Measurements from ENCODE around the gene EFCAB11.

Gene EFCAB11

DNA sequence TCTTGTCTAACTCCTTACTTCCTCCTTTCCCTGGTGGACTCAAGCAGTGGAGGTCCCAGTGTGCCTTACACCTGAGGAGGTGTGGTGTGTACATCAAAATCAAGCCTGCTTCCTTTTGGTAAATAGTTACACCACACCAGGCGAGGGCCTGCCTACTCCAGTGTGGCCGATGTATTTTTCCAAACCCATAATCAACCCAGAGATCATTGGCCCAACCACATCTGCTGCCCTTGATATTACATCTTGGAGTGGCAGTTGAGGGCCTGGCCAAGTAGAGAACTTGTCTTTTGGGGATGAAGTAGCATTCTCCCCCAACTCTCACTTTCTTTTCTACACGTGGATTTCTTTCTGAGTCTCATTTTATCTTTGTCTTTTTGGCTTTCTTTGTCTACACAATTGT is 187.4 kb downstream of the EFCAB11 start:
- DNase-seq: no peak
- no peak overlapping the region for H3K4me3 Mint-ChIP-seq
- H3K27ac Mint-ChIP-seq: peak overlapping the region; percentile 68
- no peaks in the 10 kb centered on the region for H3K36me3 Mint-ChIP-seq (ENCODE audit: low read depth)
- peaks cover 5% of the 10 kb centered on the region for H3K9me3 Mint-ChIP-seq
- TF ChIP-seq CTCF (IDR thresholded peaks at IDR 0.05): no peak
- H3K27me3 Mint-ChIP-seq (ENCODE audit: low read depth, poor library complexity): peaks cover 11% of the 10 kb centered on the region
- H3K4me1 Mint-ChIP-seq: peaks cover 27% of the 10 kb centered on the region

GRCh38 chr14:89765346-89765745 is 189.2 kb downstream of the EFCAB11 start:
- Mint-ChIP-seq H3K4me3 (no peak overlapping the region), H3K27me3 (ENCODE audit: low read depth, poor library complexity) (peaks cover 5% of the 10 kb centered on the region), H3K9me3 (peaks cover 5% of the 10 kb centered on the region), H3K36me3 (ENCODE audit: low read depth) (no peaks in the 10 kb centered on the region), H3K27ac (no peak overlapping the region), H3K4me1 (peaks cover 36% of the 10 kb centered on the region)
- no peak for TF ChIP-seq CTCF (IDR thresholded peaks at IDR 0.05)
- DNase-seq: no peak

DNA sequence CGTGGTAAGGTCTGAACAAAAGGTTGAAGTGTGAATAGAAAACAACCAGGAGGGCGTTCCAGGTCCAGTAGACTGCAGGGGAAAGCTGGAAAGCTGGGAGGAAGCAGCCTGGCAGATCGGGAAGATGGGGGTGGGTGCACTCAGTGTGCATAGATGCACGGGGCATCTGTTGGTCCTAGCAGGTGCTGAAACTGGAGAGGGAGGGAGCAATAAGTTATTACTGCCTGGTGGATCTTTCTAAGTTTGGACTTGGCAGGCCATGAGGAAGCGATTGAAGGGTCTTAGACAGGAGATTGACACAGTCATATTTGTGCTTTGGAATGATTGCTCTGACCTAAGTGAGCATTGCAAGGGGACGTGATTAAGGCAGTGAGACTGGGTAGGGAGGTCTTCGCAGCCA is 194.4 kb downstream of the EFCAB11 start:
- Mint-ChIP-seq H3K36me3 (ENCODE audit: low read depth) (peaks cover 6% of the 10 kb centered on the region), H3K27ac (peak overlapping the region; percentile 12), H3K4me1 (peaks cover 44% of the 10 kb centered on the region), H3K27me3 (ENCODE audit: low read depth, poor library complexity) (peaks cover 2% of the 10 kb centered on the region), H3K9me3 (peaks cover 9% of the 10 kb centered on the region), H3K4me3 (no peak overlapping the region)
- no peak for DNase-seq
- no peak for TF ChIP-seq CTCF (IDR thresholded peaks at IDR 0.05)

- no peak for TF ChIP-seq CTCF (IDR thresholded peaks at IDR 0.05)
- H3K36me3 Mint-ChIP-seq (ENCODE audit: low read depth): peaks cover 6% of the 10 kb centered on the region
- no peak overlapping the region for H3K4me3 Mint-ChIP-seq
- DNase-seq: no peak
- H3K4me1 Mint-ChIP-seq: peaks cover 25% of the 10 kb centered on the region
- no peaks in the 10 kb centered on the region for H3K27me3 Mint-ChIP-seq (ENCODE audit: low read depth, poor library complexity)
- peaks cover 21% of the 10 kb centered on the region for H3K9me3 Mint-ChIP-seq
- H3K27ac Mint-ChIP-seq: no peak overlapping the region
Observed at GRCh38 chr14:89757313-89757939, 197.1 kb downstream of the EFCAB11 start.

- Mint-ChIP-seq H3K27ac (no peak overlapping the region), H3K4me1 (peaks cover 13% of the 10 kb centered on the region), H3K27me3 (ENCODE audit: low read depth, poor library complexity) (no peaks in the 10 kb centered on the region), H3K4me3 (no peak overlapping the region), H3K36me3 (ENCODE audit: low read depth) (peaks cover 6% of the 10 kb centered on the region), H3K9me3 (peaks cover 21% of the 10 kb centered on the region)
- TF ChIP-seq CTCF (IDR thresholded peaks at IDR 0.05): no peak
- DNase-seq: no peak
Observed at GRCh38 chr14:89755816-89756215, 198.7 kb downstream of the EFCAB11 start.

GRCh38 chr14:89753828-89754412 is 200.6 kb downstream of the EFCAB11 start:
- Mint-ChIP-seq H3K27me3 (ENCODE audit: low read depth, poor library complexity) (no peaks in the 10 kb centered on the region), H3K36me3 (ENCODE audit: low read depth) (peaks cover 6% of the 10 kb centered on the region), H3K9me3 (peaks cover 23% of the 10 kb centered on the region), H3K4me3 (no peak overlapping the region), H3K4me1 (no peaks in the 10 kb centered on the region), H3K27ac (no peak overlapping the region)
- no peak for TF ChIP-seq CTCF (IDR thresholded peaks at IDR 0.05)
- no peak for DNase-seq
